Breast epithelium (tissue), 3 donors: ENCODE measurements around the gene CCDC9B.

Experiments
- POLR2A ChIP-seq: fragments of 450-650 bp; IDR thresholded peaks from one replicate; pipeline ENCODE4 v1.6.1; 2016; ENCODE audit warnings: antibody characterized with exemption, mild to moderate bottlenecking, moderate library complexity
- POLR2AphosphoS5 ChIP-seq, 3 donors: sonication (generic); formaldehyde crosslinking; IDR thresholded peaks; one replicate each; pipeline ENCODE4 v1.6.1; 2017; ENCODE audit warnings: antibody characterized with exemption in 3 of 3
- TF ChIP-seq, protein P1 (sequence below), 3 donors: fragments of 450-650 bp; IDR thresholded peaks; one replicate each; pipeline ENCODE4 v1.5.1; 2016 to 2017; ENCODE audit warnings: antibody characterized with exemption in 3 of 3, mild to moderate bottlenecking in 3 of 3, moderate library complexity in 3 of 3

GRCh38 chr15:40364251-40364650 is 23.5 kb upstream of the CCDC9B start:
- TF ChIP-seq POLR2A (no peak), POLR2AphosphoS5 (IDR thresholded peaks at IDR 0.05) (no peak)
- TF ChIP-seq, protein P1, sequence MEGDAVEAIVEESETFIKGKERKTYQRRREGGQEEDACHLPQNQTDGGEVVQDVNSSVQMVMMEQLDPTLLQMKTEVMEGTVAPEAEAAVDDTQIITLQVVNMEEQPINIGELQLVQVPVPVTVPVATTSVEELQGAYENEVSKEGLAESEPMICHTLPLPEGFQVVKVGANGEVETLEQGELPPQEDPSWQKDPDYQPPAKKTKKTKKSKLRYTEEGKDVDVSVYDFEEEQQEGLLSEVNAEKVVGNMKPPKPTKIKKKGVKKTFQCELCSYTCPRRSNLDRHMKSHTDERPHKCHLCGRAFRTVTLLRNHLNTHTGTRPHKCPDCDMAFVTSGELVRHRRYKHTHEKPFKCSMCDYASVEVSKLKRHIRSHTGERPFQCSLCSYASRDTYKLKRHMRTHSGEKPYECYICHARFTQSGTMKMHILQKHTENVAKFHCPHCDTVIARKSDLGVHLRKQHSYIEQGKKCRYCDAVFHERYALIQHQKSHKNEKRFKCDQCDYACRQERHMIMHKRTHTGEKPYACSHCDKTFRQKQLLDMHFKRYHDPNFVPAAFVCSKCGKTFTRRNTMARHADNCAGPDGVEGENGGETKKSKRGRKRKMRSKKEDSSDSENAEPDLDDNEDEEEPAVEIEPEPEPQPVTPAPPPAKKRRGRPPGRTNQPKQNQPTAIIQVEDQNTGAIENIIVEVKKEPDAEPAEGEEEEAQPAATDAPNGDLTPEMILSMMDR (IDR thresholded peaks at IDR 0.05), result no peak
